ENCODE measurements around the gene HCAR1.
"Not testable (repeated sequence)": the region's sequence is repeated elsewhere in the genome, so short reads cannot be mapped to it uniquely, and the experiment has no call there.

Gene HCAR1

GRCh38 chr12:122688291-122688690, 42.4 kb downstream of the HCAR1 start:
- Histone ChIP-seq H3K9ac (ENCODE audit: low read length) (no peak overlapping the region), H3K27ac (ENCODE audit: low read depth, low read length) (no peak overlapping the region), H3K36me3 (ENCODE audit: control insufficient read depth, insufficient read depth, low read length) (no peaks in the 10 kb centered on the region), H3K4me1 (ENCODE audit: control insufficient read depth, insufficient read depth, low read length) (peaks cover 5% of the 10 kb centered on the region), H3K27me3 (ENCODE audit: control insufficient read depth, insufficient read depth, low read length) (no peaks in the 10 kb centered on the region), H3K4me3 (ENCODE audit: low read depth, low read length) (no peak overlapping the region), H3K9me3 (ENCODE audit: control insufficient read depth, insufficient read depth, low read depth, low read length) (no peaks in the 10 kb centered on the region)

- H3K27me3 ChIP-seq (ENCODE audit: control insufficient read depth, insufficient read depth, low read length) = no peaks in the 10 kb centered on the region
- no peak overlapping the region for H3K9ac ChIP-seq (ENCODE audit: low read length)
- no peak overlapping the region for H3K27ac ChIP-seq (ENCODE audit: low read depth, low read length)
- H3K4me3 ChIP-seq (ENCODE audit: low read depth, low read length) = no peak overlapping the region
- no peaks in the 10 kb centered on the region for H3K9me3 ChIP-seq (ENCODE audit: control insufficient read depth, insufficient read depth, low read depth, low read length)
- no peaks in the 10 kb centered on the region for H3K36me3 ChIP-seq (ENCODE audit: control insufficient read depth, insufficient read depth, low read length)
- H3K4me1 ChIP-seq (ENCODE audit: control insufficient read depth, insufficient read depth, low read length) = peaks cover 5% of the 10 kb centered on the region
Measured at GRCh38 chr12:122687086-122687485, 43.6 kb downstream of the HCAR1 start.

GRCh38 chr12:122686538-122686937, 44.1 kb downstream of the HCAR1 start:
- Histone ChIP-seq H3K9ac (ENCODE audit: low read length) (no peak overlapping the region), H3K4me3 (ENCODE audit: low read depth, low read length) (no peak overlapping the region), H3K27me3 (ENCODE audit: control insufficient read depth, insufficient read depth, low read length) (no peaks in the 10 kb centered on the region), H3K27ac (ENCODE audit: low read depth, low read length) (no peak overlapping the region), H3K36me3 (ENCODE audit: control insufficient read depth, insufficient read depth, low read length) (no peaks in the 10 kb centered on the region), H3K9me3 (ENCODE audit: control insufficient read depth, insufficient read depth, low read depth, low read length) (no peaks in the 10 kb centered on the region), H3K4me1 (ENCODE audit: control insufficient read depth, insufficient read depth, low read length) (peaks cover 5% of the 10 kb centered on the region)

- Histone ChIP-seq H3K27me3 (ENCODE audit: control insufficient read depth, insufficient read depth, low read length) (no peaks in the 10 kb centered on the region), H3K36me3 (ENCODE audit: control insufficient read depth, insufficient read depth, low read length) (no peaks in the 10 kb centered on the region), H3K9me3 (ENCODE audit: control insufficient read depth, insufficient read depth, low read depth, low read length) (no peaks in the 10 kb centered on the region), H3K4me1 (ENCODE audit: control insufficient read depth, insufficient read depth, low read length) (no peaks in the 10 kb centered on the region; the same call in 1 of the 2 replicates), H3K4me3 (ENCODE audit: low read depth, low read length) (no peak overlapping the region), H3K9ac (ENCODE audit: low read length) (no peak overlapping the region), H3K27ac (ENCODE audit: low read depth, low read length) (no peak overlapping the region)
Measured at GRCh38 chr12:122684297-122684813, 46.3 kb downstream of the HCAR1 start.

GRCh38 chr12:122681814-122682213, 48.8 kb downstream of the HCAR1 start:
- Histone ChIP-seq H3K9ac (ENCODE audit: low read length) (no peak overlapping the region), H3K4me1 (ENCODE audit: control insufficient read depth, insufficient read depth, low read length) (no peaks in the 10 kb centered on the region; the same call in 1 of the 2 replicates), H3K36me3 (ENCODE audit: control insufficient read depth, insufficient read depth, low read length) (no peaks in the 10 kb centered on the region), H3K27ac (ENCODE audit: low read depth, low read length) (no peak overlapping the region), H3K9me3 (ENCODE audit: control insufficient read depth, insufficient read depth, low read depth, low read length) (no peaks in the 10 kb centered on the region), H3K27me3 (ENCODE audit: control insufficient read depth, insufficient read depth, low read length) (no peaks in the 10 kb centered on the region), H3K4me3 (ENCODE audit: low read depth, low read length) (no peak overlapping the region)

- not testable (repeated sequence) for H3K9ac ChIP-seq (ENCODE audit: low read length); H3K27ac ChIP-seq (ENCODE audit: low read depth, low read length)
Measured at GRCh38 chr12:122680989-122681388, 49.7 kb downstream of the HCAR1 start.

GRCh38 chr12:122676781-122677180, 53.9 kb downstream of the HCAR1 start:
- not testable (repeated sequence) for H3K9me3 ChIP-seq (ENCODE audit: control insufficient read depth, insufficient read depth, low read depth, low read length); H3K36me3 ChIP-seq (ENCODE audit: control insufficient read depth, insufficient read depth, low read length); H3K27me3 ChIP-seq (ENCODE audit: control insufficient read depth, insufficient read depth, low read length); H3K4me1 ChIP-seq (ENCODE audit: control insufficient read depth, insufficient read depth, low read length); H3K27ac ChIP-seq (ENCODE audit: low read depth, low read length); H3K9ac ChIP-seq (ENCODE audit: low read length); H3K4me3 ChIP-seq (ENCODE audit: low read depth, low read length)

More at GRCh38 chr12:122680989-122681388, 49.7 kb downstream of the HCAR1 start:
- not testable (repeated sequence) for H3K27me3 ChIP-seq (ENCODE audit: control insufficient read depth, insufficient read depth, low read length); H3K4me1 ChIP-seq (ENCODE audit: control insufficient read depth, insufficient read depth, low read length); H3K36me3 ChIP-seq (ENCODE audit: control insufficient read depth, insufficient read depth, low read length); H3K9me3 ChIP-seq (ENCODE audit: control insufficient read depth, insufficient read depth, low read depth, low read length); H3K4me3 ChIP-seq (ENCODE audit: low read depth, low read length)

Data from HUES6 (cell line).